Measurements from ENCODE around the gene CIART. TPM values are rescaled to one million over a fixed set of nuclear protein-coding genes. Genes with fewer than 3 reads are reported as not detected.

Gene CIART
- total RNA-seq, 2 experiments from 2014 or later: 0.84 to 1.0 TPM

DNA sequence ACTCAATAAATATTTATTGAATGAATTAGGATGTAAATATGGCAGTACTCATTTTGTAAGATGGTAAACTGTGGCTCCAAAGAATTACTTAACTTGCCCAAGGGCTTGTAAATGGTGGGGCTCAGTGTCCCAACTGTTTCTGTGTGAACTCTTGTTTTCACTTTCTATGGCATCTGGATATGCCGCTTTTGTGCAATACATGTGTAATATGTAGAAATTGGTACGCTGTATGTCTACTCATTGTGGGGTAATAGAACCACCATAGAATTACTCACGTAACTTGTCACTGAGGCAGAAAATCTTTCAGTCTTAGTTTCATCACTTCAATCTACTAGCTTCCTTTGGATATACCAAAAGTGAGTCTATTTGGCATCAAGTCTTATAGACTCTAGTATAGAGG, 40.0 kb downstream of the CIART start:
- H3K27ac Mint-ChIP-seq: peak overlapping the region; percentile 99
- CTCF ChIA-PET: interaction anchor here (0.6 to 0.8 kb wide), 2 partner anchors 27 to 53 kb away, joined by 3 to 6 read pairs; no protein-coding TSS in a partner anchor
- H3K27me3 Mint-ChIP-seq (ENCODE audit: low read depth): no peaks in the 10 kb centered on the region
- no peaks in the 10 kb centered on the region for H3K9me3 Mint-ChIP-seq
- intact Hi-C loops (cut with micrococcal nuclease): no loop called here
- DNase-seq: peak; percentile 29
- peaks cover 29% of the 10 kb centered on the region for H3K36me3 Mint-ChIP-seq (ENCODE audit: low read depth)
- H3K4me1 Mint-ChIP-seq (ENCODE audit: low read depth): peaks cover 37% of the 10 kb centered on the region
- peak overlapping the region; percentile 99 for H3K4me3 Mint-ChIP-seq

DNA sequence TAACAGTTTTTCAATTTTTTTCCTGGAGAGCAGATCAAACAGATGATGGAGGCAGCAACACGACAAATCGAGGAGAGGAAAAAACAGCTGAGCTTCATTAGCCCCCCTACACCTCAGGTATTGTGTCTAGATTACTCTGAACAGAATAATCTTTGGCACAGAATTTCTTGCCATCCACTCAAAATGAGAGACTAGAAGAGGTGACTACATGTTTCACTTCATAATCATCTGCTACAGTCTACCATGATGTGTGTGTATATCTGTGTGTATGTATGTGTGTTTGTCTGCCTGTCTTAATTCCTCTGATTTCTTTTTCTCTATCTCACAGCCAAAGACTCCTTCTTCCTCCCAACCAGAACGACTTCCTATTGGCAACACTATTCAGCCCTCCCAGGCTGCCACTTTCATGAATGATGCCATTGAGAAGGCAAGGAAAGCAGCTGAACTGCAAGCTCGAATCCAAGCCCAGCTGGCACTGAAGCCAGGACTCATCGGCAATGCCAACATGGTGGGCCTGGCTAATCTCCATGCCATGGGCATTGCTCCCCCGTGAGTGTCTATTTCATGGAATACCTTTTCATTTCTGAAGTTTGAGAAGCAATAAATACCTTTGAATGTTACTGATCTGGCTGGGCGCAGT, 50.4 kb downstream of the CIART start:
- Mint-ChIP-seq H3K4me1 (ENCODE audit: low read depth) (peaks cover 5% of the 10 kb centered on the region), H3K4me3 (no peak overlapping the region), H3K27me3 (ENCODE audit: low read depth) (no peaks in the 10 kb centered on the region), H3K9me3 (no peaks in the 10 kb centered on the region), H3K27ac (no peak overlapping the region), H3K36me3 (ENCODE audit: low read depth) (peaks cover 42% of the 10 kb centered on the region)
- DNase-seq: no peak
- intact Hi-C loops (cut with micrococcal nuclease): no loop called here
- CTCF ChIA-PET: no interaction called here

Other genes with a start within 250 kb of the CIART start
- gene VPS45, start 214.8 kb upstream of the CIART start, total RNA-seq: 10 to 100 TPM; 21.2 to 23.6 TPM
- 1 to 10 TPM; 4.4 to 4.7 TPM for gene PLEKHO1, start 132.6 kb upstream of the CIART start, total RNA-seq
- gene ANP32E, start 46.4 kb upstream of the CIART start, total RNA-seq: 100 to 1,000 TPM; 201 to 202 TPM
- gene CA14, start 24.8 kb upstream of the CIART start, total RNA-seq: not detected
- 10 to 100 TPM; 71.2 to 75.7 TPM for gene APH1A, start 13.5 kb upstream of the CIART start, total RNA-seq
- under 1 TPM; 0.41 to 0.86 TPM for gene C1orf54, start 9.8 kb upstream of the CIART start, total RNA-seq
- gene MRPS21, start 11.3 kb downstream of the CIART start, total RNA-seq: 10 to 100 TPM; 80.3 to 83.8 TPM
- gene PRPF3, start 39.0 kb downstream of the CIART start, total RNA-seq: 10 to 100 TPM; 49.1 to 52.5 TPM
- gene RPRD2, start 81.6 kb downstream of the CIART start, total RNA-seq: 10 to 100 TPM; 20.9 to 22.9 TPM
- gene TARS2, start 204.9 kb downstream of the CIART start, total RNA-seq: 10 to 100 TPM; 43.7 to 46.0 TPM
- gene ECM1, start 225.6 kb downstream of the CIART start, total RNA-seq: under 1 TPM; 0.69 to 0.88 TPM
- gene FALEC, start 233.2 kb downstream of the CIART start, total RNA-seq: not detected

All from activated naive CD4-positive, alpha-beta T cell treated with anti-CD3 and anti-CD28 coated beads for 36 hours (primary cell).